Fibroblast of skin of right quadriceps (primary cell): Measurements from ENCODE around the gene CEP85L.
A peak's percentile ranks its signal among the peaks of the same experiment; 100 is the strongest.

Experiments
- DNase-seq: peaks from one replicate; pipeline ENCODE4 v3.0.0-alpha.2; 2013

Gene CEP85L

GRCh38 chr6:118659513-118660217 is 8.3 kb upstream of the CEP85L start:
- DNase-seq: no peak

- no peak for DNase-seq
Measured at GRCh38 chr6:118656847-118657451, 5.6 kb upstream of the CEP85L start.

GRCh38 chr6:118652051-118652615 is 742 bp upstream of the CEP85L start:
- DNase-seq: no peak

GRCh38 chr6:118650582-118651281 is 659 bp downstream of the CEP85L start:
- DNase-seq: peak; percentile 30

GRCh38 chr6:118649918-118650581 is 1.3 kb downstream of the CEP85L start:
- peak; percentile 35 for DNase-seq

- DNase-seq: no peak
Measured at GRCh38 chr6:118648866-118649554, 2.4 kb downstream of the CEP85L start.

- DNase-seq: no peak
Measured at GRCh38 chr6:118646977-118647376, 4.4 kb downstream of the CEP85L start.

GRCh38 chr6:118645395-118645794 is 6.0 kb downstream of the CEP85L start:
- DNase-seq: no peak

- no peak for DNase-seq
Measured at GRCh38 chr6:118644007-118644406, 7.4 kb downstream of the CEP85L start.

- no peak for DNase-seq
Measured at GRCh38 chr6:118641042-118641441, 10.3 kb downstream of the CEP85L start.

GRCh38 chr6:118639054-118639964 is 12.1 kb downstream of the CEP85L start:
- DNase-seq: no peak

GRCh38 chr6:118638288-118638687 is 13.1 kb downstream of the CEP85L start:
- DNase-seq: no peak

- no peak for DNase-seq
Measured at GRCh38 chr6:118635909-118636735, 15.3 kb downstream of the CEP85L start.

- no peak for DNase-seq
Measured at GRCh38 chr6:118632359-118632758, 19.0 kb downstream of the CEP85L start.

GRCh38 chr6:118630923-118631322 is 20.5 kb downstream of the CEP85L start:
- no peak for DNase-seq

GRCh38 chr6:118630067-118630466 is 21.3 kb downstream of the CEP85L start:
- DNase-seq: no peak

- no peak for DNase-seq
Measured at GRCh38 chr6:118627724-118628123, 23.7 kb downstream of the CEP85L start.

GRCh38 chr6:118625833-118626232 is 25.6 kb downstream of the CEP85L start:
- DNase-seq: no peak

GRCh38 chr6:118621799-118622470 is 29.5 kb downstream of the CEP85L start:
- no peak for DNase-seq

- no peak for DNase-seq
Measured at GRCh38 chr6:118620202-118620601, 31.2 kb downstream of the CEP85L start.
